GM23338 (cell line): ENCODE data around the gene VANGL1. TPM values are rescaled to one million over a fixed set of nuclear protein-coding genes. Genes with fewer than 3 reads are reported as not detected.

ENCODE experiments used
- ATAC-seq: fragments of 200-7000 bp; cut with Tn5 transposase; 3 replicates; pipeline ENCODE4 v1.9.1; 2020
- DNase-seq: peaks from one replicate; pipeline ENCODE4 v3.0.0-alpha.2; 2015; ENCODE audit warnings: low spot score
- H2AFZ ChIP-seq: fragments of 200-600 bp; sonication (generic); 2 replicates; pipeline ENCODE4 v1.8.0; 2016; ENCODE audit warnings: antibody characterized with exemption, mild to moderate bottlenecking, moderate library complexity
- H3F3A ChIP-seq: fragments of 200-600 bp; sonication (generic); replicated peaks from 2 replicates; pipeline ENCODE4 v1.8.0; 2017; ENCODE audit warnings: antibody characterized with exemption, mixed run types, low read depth
- H3K27ac ChIP-seq: fragments of 200-600 bp; sonication (generic); 2 replicates; pipeline ENCODE4 v1.6.1; 2016; ENCODE audit warnings: low read depth
- H3K27me3 ChIP-seq: fragments of 200-600 bp; sonication (generic); 2 replicates; pipeline ENCODE4 v1.8.0; 2016; ENCODE audit warnings: mild to moderate bottlenecking, mixed run types, moderate library complexity; ENCODE audit not compliant: insufficient read depth
- H3K36me3 ChIP-seq: fragments of 200-600 bp; sonication (generic); 2 replicates; pipeline ENCODE4 v1.8.0; 2016; ENCODE audit warnings: mild to moderate bottlenecking; ENCODE audit not compliant: insufficient read depth
- H3K4me1 ChIP-seq: fragments of 200-600 bp; sonication (generic); 2 replicates; pipeline ENCODE4 v1.8.0; 2016; ENCODE audit warnings: mild to moderate bottlenecking, moderate library complexity; ENCODE audit not compliant: insufficient read depth
- H3K4me2 ChIP-seq: fragments of 200-600 bp; sonication (generic); 2 replicates; pipeline ENCODE4 v1.7.1; 2017; ENCODE audit warnings: mixed run types
- H3K4me3 ChIP-seq: fragments of 200-600 bp; sonication (generic); 2 replicates; pipeline ENCODE4 v1.6.1; 2016; ENCODE audit warnings: mixed run types
- H3K79me2 ChIP-seq: fragments of 200-600 bp; sonication (generic); replicated peaks from 2 replicates; pipeline ENCODE4 v1.8.0; 2017; ENCODE audit warnings: mild to moderate bottlenecking; ENCODE audit not compliant: insufficient read depth
- H3K9me2 ChIP-seq: fragments of 200-600 bp; sonication (generic); 2 replicates; pipeline ENCODE4 v1.8.0; 2017; ENCODE audit not compliant: insufficient read depth
- H4K20me1 ChIP-seq: fragments of 200-600 bp; sonication (generic); replicated peaks from 2 replicates; pipeline ENCODE4 v1.8.0; 2017; ENCODE audit warnings: mild to moderate bottlenecking; ENCODE audit not compliant: insufficient read depth
- H3K27ac Mint-ChIP-seq: 2 replicates; pipeline ENCODE4 v1.8.0; 2020; ENCODE audit warnings: inconsistent platforms, mild to moderate bottlenecking, moderate library complexity, mixed read lengths
- H3K27me3 Mint-ChIP-seq: 3 replicates; pipeline ENCODE4 v1.8.0; 2022; ENCODE audit warnings: low read depth, mild to moderate bottlenecking, moderate library complexity, mixed read lengths, inconsistent platforms; ENCODE audit not compliant: insufficient read depth, poor library complexity
- H3K36me3 Mint-ChIP-seq: 3 replicates; pipeline ENCODE4 v1.8.0; 2021; ENCODE audit warnings: low read depth, mild to moderate bottlenecking, inconsistent platforms, moderate library complexity, mixed read lengths
- H3K4me1 Mint-ChIP-seq: 3 replicates; pipeline ENCODE4 v1.8.0; 2020; ENCODE audit warnings: mild to moderate bottlenecking, inconsistent platforms, mixed read lengths
- H3K4me3 Mint-ChIP-seq: 3 replicates; pipeline ENCODE4 v1.8.0; 2021; ENCODE audit warnings: moderate library complexity, mild to moderate bottlenecking, inconsistent platforms, mixed read lengths
- H3K9me3 Mint-ChIP-seq: 3 replicates; pipeline ENCODE4 v1.8.0; 2020; ENCODE audit warnings: moderate library complexity, mild to moderate bottlenecking, inconsistent platforms, mixed read lengths
- CREB1 ChIP-seq: fragments of 250-450 bp; sonication (Bioruptor Pico); IDR thresholded peaks from 2 replicates; pipeline ENCODE4 v1.5.0; 2020; ENCODE audit warnings: low read depth, mild to moderate bottlenecking, moderate library complexity
- EZH2 ChIP-seq: fragments of 200-600 bp; sonication (generic); IDR thresholded peaks from one replicate; pipeline ENCODE4 v1.8.0; 2017; ENCODE audit warnings: antibody characterized with exemption, mild to moderate bottlenecking, low read depth; ENCODE audit not compliant: unreplicated experiment
- EZH2phosphoT487 ChIP-seq: fragments of 200-600 bp; sonication (generic); IDR thresholded peaks from one replicate; pipeline ENCODE4 v1.8.1; 2018; ENCODE audit warnings: antibody characterized with exemption; ENCODE audit not compliant: unreplicated experiment
- JUNB ChIP-seq: IDR thresholded peaks from one replicate; pipeline ENCODE4 v1.6.1; 2016; ENCODE audit warnings: antibody characterized with exemption; ENCODE audit not compliant: unreplicated experiment
- NANOG ChIP-seq: IDR thresholded peaks from 2 replicates; pipeline ENCODE4 v1.6.1; 2016; ENCODE audit warnings: antibody characterized with exemption, borderline replicate concordance
- POLR2AphosphoS5 ChIP-seq: IDR thresholded peaks from 2 replicates; pipeline ENCODE4 v1.6.1; 2016; ENCODE audit warnings: antibody characterized with exemption, low read depth
- STAT1 ChIP-seq: IDR thresholded peaks from one replicate; pipeline ENCODE4 v1.6.1; 2016; ENCODE audit warnings: antibody characterized with exemption; ENCODE audit not compliant: unreplicated experiment
- ZNF114 ChIP-seq: fragments of 250-450 bp; sonication (Bioruptor Pico); IDR thresholded peaks from 2 replicates; pipeline ENCODE4 v1.5.0; 2020; ENCODE audit warnings: mild to moderate bottlenecking, moderate library complexity
- ZNF331 ChIP-seq: fragments of 250-450 bp; sonication (Bioruptor Pico); IDR thresholded peaks from 2 replicates; pipeline ENCODE4 v1.5.0; 2020; ENCODE audit warnings: low read depth, mild to moderate bottlenecking, moderate library complexity
- polyA plus RNA-seq: library from polyadenylated mRNA; unstranded; fragments of >200 nt; fragmentation: Nextera tagmentation; extraction: Ambion mirVana; gene quantifications from 2 replicates; pipeline ENCODE4 v1.2.1, GENCODE V29; 2016
- total RNA-seq: library from RNA; depleted of rRNA; stranded (reverse); fragments of >200 nt; shearing (Covaris generic); gene quantifications from 2 replicates; pipeline ENCODE4 v1.2.3, GENCODE V29; 2014
- TF ChIP-seq, protein P1 (sequence below): IDR thresholded peaks from 2 replicates; pipeline ENCODE4 v1.6.1; 2016; ENCODE audit warnings: antibody characterized with exemption
- TF ChIP-seq, protein P2 (sequence below), 2 experiments: fragments of 200-600 bp in 1 of 2; sonication (generic) in 1 of 2; conservative IDR thresholded peaks; 2 replicates each; pipeline versions ENCODE4 v1.5.1 to v1.6.1; 2016 to 2017; ENCODE audit warnings: antibody characterized with exemption in 2 of 2, low read depth in 2 of 2, mild to moderate bottlenecking in 2 of 2, moderate library complexity in 1 of 2
- TF ChIP-seq, protein P3 (sequence below): IDR thresholded peaks from one replicate; pipeline ENCODE4 v1.6.1; 2018; ENCODE audit warnings: antibody characterized with exemption; ENCODE audit not compliant: unreplicated experiment
- TF ChIP-seq, protein P4 (sequence below): fragments of 250-450 bp; sonication (Bioruptor Pico); IDR thresholded peaks from 2 replicates; pipeline ENCODE4 v1.5.0; 2020; ENCODE audit warnings: mild to moderate bottlenecking, moderate library complexity

The VANGL1 gene
- total and polyA plus RNA-seq, 2 experiments from 2014 or later, result 4.4 to 14.4 TPM

DNA sequence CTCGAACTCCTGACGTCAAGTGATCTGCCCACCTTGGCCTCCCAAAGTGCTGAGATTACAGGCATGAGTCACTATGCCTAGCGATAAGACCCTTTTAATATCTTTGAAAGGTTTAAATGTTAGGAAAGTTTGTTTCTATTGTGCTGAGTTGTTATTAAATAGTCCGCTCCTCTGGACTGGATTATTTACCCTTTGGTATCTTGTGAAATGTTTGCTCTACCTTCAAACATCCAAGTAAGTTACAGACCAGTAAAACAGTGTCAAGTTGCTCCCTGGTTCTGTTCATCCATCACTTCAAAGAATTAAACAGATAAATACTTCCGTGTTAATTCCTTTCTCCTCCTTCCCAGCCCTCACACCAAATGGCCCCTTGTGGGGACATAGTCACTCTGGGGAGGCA, 82.0 kb downstream of the VANGL1 start:
- H3K4me2 ChIP-seq, result no peak overlapping the region
- H3K27me3 Mint-ChIP-seq, result peaks cover 2% of the 10 kb centered on the region
- no peak overlapping the region for H2AFZ ChIP-seq
- H3K79me2 ChIP-seq, result no peaks in the 10 kb centered on the region
- H3K4me3 ChIP-seq, result no peak overlapping the region
- H3K4me1 Mint-ChIP-seq, result peaks cover 6% of the 10 kb centered on the region
- H4K20me1 ChIP-seq, result no peaks in the 10 kb centered on the region
- no peaks in the 10 kb centered on the region for H3K9me2 ChIP-seq
- no peaks in the 10 kb centered on the region for H3K27me3 ChIP-seq
- ATAC-seq, result no peak
- H3K27ac Mint-ChIP-seq, result no peak overlapping the region
- H3K36me3 ChIP-seq, result no peaks in the 10 kb centered on the region
- no peaks in the 10 kb centered on the region for H3K36me3 Mint-ChIP-seq
- TF ChIP-seq, protein P1, sequence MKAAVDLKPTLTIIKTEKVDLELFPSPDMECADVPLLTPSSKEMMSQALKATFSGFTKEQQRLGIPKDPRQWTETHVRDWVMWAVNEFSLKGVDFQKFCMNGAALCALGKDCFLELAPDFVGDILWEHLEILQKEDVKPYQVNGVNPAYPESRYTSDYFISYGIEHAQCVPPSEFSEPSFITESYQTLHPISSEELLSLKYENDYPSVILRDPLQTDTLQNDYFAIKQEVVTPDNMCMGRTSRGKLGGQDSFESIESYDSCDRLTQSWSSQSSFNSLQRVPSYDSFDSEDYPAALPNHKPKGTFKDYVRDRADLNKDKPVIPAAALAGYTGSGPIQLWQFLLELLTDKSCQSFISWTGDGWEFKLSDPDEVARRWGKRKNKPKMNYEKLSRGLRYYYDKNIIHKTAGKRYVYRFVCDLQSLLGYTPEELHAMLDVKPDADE, result no peak
- TF ChIP-seq POLR2AphosphoS5, result no peak
- no peak for TF ChIP-seq ZNF331
- TF ChIP-seq STAT1, result no peak
- TF ChIP-seq, protein P2, sequence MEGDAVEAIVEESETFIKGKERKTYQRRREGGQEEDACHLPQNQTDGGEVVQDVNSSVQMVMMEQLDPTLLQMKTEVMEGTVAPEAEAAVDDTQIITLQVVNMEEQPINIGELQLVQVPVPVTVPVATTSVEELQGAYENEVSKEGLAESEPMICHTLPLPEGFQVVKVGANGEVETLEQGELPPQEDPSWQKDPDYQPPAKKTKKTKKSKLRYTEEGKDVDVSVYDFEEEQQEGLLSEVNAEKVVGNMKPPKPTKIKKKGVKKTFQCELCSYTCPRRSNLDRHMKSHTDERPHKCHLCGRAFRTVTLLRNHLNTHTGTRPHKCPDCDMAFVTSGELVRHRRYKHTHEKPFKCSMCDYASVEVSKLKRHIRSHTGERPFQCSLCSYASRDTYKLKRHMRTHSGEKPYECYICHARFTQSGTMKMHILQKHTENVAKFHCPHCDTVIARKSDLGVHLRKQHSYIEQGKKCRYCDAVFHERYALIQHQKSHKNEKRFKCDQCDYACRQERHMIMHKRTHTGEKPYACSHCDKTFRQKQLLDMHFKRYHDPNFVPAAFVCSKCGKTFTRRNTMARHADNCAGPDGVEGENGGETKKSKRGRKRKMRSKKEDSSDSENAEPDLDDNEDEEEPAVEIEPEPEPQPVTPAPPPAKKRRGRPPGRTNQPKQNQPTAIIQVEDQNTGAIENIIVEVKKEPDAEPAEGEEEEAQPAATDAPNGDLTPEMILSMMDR (conservative IDR thresholded peaks at IDR 0.05; ENCODE audit: low read depth in 2 of 2), result no peak
- TF ChIP-seq ZNF114 (CRISPR knock-in tag), result no peak
- TF ChIP-seq JUNB, result no peak
- TF ChIP-seq, protein P3, sequence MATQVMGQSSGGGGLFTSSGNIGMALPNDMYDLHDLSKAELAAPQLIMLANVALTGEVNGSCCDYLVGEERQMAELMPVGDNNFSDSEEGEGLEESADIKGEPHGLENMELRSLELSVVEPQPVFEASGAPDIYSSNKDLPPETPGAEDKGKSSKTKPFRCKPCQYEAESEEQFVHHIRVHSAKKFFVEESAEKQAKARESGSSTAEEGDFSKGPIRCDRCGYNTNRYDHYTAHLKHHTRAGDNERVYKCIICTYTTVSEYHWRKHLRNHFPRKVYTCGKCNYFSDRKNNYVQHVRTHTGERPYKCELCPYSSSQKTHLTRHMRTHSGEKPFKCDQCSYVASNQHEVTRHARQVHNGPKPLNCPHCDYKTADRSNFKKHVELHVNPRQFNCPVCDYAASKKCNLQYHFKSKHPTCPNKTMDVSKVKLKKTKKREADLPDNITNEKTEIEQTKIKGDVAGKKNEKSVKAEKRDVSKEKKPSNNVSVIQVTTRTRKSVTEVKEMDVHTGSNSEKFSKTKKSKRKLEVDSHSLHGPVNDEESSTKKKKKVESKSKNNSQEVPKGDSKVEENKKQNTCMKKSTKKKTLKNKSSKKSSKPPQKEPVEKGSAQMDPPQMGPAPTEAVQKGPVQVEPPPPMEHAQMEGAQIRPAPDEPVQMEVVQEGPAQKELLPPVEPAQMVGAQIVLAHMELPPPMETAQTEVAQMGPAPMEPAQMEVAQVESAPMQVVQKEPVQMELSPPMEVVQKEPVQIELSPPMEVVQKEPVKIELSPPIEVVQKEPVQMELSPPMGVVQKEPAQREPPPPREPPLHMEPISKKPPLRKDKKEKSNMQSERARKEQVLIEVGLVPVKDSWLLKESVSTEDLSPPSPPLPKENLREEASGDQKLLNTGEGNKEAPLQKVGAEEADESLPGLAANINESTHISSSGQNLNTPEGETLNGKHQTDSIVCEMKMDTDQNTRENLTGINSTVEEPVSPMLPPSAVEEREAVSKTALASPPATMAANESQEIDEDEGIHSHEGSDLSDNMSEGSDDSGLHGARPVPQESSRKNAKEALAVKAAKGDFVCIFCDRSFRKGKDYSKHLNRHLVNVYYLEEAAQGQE, result no peak
- no peak for TF ChIP-seq EZH2
- no peak for TF ChIP-seq CREB1 (CRISPR knock-in tag)
- TF ChIP-seq EZH2phosphoT487, result no peak
- no peak for TF ChIP-seq NANOG
- TF ChIP-seq, protein P4, sequence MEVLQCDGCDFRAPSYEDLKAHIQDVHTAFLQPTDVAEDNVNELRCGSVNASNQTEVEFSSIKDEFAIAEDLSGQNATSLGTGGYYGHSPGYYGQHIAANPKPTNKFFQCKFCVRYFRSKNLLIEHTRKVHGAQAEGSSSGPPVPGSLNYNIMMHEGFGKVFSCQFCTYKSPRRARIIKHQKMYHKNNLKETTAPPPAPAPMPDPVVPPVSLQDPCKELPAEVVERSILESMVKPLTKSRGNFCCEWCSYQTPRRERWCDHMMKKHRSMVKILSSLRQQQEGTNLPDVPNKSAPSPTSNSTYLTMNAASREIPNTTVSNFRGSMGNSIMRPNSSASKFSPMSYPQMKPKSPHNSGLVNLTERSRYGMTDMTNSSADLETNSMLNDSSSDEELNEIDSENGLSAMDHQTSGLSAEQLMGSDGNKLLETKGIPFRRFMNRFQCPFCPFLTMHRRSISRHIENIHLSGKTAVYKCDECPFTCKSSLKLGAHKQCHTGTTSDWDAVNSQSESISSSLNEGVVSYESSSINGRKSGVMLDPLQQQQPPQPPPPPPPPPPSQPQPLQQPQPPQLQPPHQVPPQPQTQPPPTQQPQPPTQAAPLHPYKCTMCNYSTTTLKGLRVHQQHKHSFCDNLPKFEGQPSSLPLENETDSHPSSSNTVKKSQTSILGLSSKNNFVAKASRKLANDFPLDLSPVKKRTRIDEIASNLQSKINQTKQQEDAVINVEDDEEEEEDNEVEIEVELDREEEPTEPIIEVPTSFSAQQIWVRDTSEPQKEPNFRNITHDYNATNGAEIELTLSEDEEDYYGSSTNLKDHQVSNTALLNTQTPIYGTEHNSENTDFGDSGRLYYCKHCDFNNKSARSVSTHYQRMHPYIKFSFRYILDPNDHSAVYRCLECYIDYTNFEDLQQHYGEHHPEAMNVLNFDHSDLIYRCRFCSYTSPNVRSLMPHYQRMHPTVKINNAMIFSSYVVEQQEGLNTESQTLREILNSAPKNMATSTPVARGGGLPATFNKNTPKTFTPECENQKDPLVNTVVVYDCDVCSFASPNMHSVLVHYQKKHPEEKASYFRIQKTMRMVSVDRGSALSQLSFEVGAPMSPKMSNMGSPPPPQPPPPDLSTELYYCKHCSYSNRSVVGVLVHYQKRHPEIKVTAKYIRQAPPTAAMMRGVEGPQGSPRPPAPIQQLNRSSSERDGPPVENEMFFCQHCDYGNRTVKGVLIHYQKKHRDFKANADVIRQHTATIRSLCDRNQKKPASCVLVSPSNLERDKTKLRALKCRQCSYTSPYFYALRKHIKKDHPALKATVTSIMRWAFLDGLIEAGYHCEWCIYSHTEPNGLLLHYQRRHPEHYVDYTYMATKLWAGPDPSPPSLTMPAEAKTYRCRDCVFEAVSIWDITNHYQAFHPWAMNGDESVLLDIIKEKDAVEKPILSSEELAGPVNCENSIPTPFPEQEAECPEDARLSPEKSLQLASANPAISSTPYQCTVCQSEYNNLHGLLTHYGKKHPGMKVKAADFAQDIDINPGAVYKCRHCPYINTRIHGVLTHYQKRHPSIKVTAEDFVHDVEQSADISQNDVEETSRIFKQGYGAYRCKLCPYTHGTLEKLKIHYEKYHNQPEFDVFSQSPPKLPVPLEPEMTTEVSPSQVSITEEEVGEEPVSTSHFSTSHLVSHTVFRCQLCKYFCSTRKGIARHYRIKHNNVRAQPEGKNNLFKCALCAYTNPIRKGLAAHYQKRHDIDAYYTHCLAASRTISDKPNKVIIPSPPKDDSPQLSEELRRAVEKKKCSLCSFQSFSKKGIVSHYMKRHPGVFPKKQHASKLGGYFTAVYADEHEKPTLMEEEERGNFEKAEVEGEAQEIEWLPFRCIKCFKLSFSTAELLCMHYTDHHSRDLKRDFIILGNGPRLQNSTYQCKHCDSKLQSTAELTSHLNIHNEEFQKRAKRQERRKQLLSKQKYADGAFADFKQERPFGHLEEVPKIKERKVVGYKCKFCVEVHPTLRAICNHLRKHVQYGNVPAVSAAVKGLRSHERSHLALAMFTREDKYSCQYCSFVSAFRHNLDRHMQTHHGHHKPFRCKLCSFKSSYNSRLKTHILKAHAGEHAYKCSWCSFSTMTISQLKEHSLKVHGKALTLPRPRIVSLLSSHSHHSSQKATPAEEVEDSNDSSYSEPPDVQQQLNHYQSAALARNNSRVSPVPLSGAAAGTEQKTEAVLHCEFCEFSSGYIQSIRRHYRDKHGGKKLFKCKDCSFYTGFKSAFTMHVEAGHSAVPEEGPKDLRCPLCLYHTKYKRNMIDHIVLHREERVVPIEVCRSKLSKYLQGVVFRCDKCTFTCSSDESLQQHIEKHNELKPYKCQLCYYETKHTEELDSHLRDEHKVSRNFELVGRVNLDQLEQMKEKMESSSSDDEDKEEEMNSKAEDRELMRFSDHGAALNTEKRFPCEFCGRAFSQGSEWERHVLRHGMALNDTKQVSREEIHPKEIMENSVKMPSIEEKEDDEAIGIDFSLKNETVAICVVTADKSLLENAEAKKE, result no peak
- H3K4me3 Mint-ChIP-seq, result no peak overlapping the region
- H3K27ac ChIP-seq, result no peak overlapping the region
- H3K9me3 Mint-ChIP-seq, result no peaks in the 10 kb centered on the region
- H3F3A ChIP-seq, result no peaks in the 10 kb centered on the region
- no peaks in the 10 kb centered on the region for H3K4me1 ChIP-seq
- DNase-seq, result no peak
